Mesenchymal stem cell (in vitro differentiated cells and primary cell): ENCODE data around the gene MBNL1.
A peak's percentile ranks its signal among the peaks of the same experiment; 100 is the strongest.

Experiments used
- DNase-seq: peaks from one replicate; pipeline ENCODE4 v3.0.0-alpha.2; 2013
- H2AFZ ChIP-seq: one replicate; pipeline ENCODE4 v1.6.1; 2013; ENCODE audit warnings: low read depth, mild to moderate bottlenecking, control low read depth, inconsistent platforms, low read length, moderate library complexity
- H2AK5ac ChIP-seq: 2 replicates; pipeline ENCODE4 v1.6.1; 2013; ENCODE audit warnings: low read length, moderate library complexity, mild to moderate bottlenecking, inconsistent platforms; ENCODE audit not compliant: severe bottlenecking
- H2BK120ac ChIP-seq: one replicate; pipeline ENCODE4 v1.6.1; 2013; ENCODE audit warnings: low read depth, mild to moderate bottlenecking, inconsistent platforms, low read length, moderate library complexity
- H2BK12ac ChIP-seq, 2 experiments: one replicate each; pipeline ENCODE4 v1.6.1; 2013; ENCODE audit warnings: inconsistent platforms in 2 of 2, low read length in 2 of 2, mild to moderate bottlenecking in 2 of 2, moderate library complexity in 2 of 2, control low read depth in 1 of 2
- H2BK15ac ChIP-seq: one replicate; pipeline ENCODE4 v1.6.1; 2013; ENCODE audit warnings: mild to moderate bottlenecking, low read depth, inconsistent platforms; ENCODE audit not compliant: poor library complexity, severe bottlenecking
- H2BK5ac ChIP-seq: 2 replicates; pipeline ENCODE4 v1.6.1; 2013; ENCODE audit warnings: low read depth, mild to moderate bottlenecking, low read length, control low read depth, inconsistent platforms; ENCODE audit not compliant: poor library complexity, severe bottlenecking
- H3K14ac ChIP-seq, 2 experiments: one replicate each; pipeline ENCODE4 v1.6.1; 2013; ENCODE audit warnings: inconsistent platforms in 2 of 2, low read length in 2 of 2, control low read depth in 1 of 2, mild to moderate bottlenecking in 1 of 2, moderate library complexity in 1 of 2
- H3K18ac ChIP-seq, 2 experiments: one replicate each; pipeline ENCODE4 v1.6.1; 2013; ENCODE audit warnings: inconsistent platforms in 2 of 2, low read length in 2 of 2, control low read depth in 1 of 2, low read depth in 1 of 2, mild to moderate bottlenecking in 1 of 2
- H3K23ac ChIP-seq, 2 experiments: one replicate each; pipeline ENCODE4 v1.6.1; 2013; ENCODE audit warnings: inconsistent platforms in 2 of 2, low read length in 2 of 2, mild to moderate bottlenecking in 2 of 2, moderate library complexity in 2 of 2, control low read depth in 1 of 2
- H3K27ac ChIP-seq: 2 replicates; pipeline ENCODE4 v1.5.1; 2013; ENCODE audit warnings: mild to moderate bottlenecking, moderate library complexity, low read length, control low read depth, inconsistent platforms; ENCODE audit not compliant: poor library complexity, severe bottlenecking
- H3K27me3 ChIP-seq, 2 experiments: 2 replicates each; pipeline versions ENCODE4 v1.6.1 to v1.7.0; 2013; ENCODE audit warnings: low read length in 2 of 2, mild to moderate bottlenecking in 2 of 2, moderate library complexity in 2 of 2, control low read depth in 1 of 2, inconsistent platforms in 1 of 2; ENCODE audit not compliant: control insufficient read depth in 1 of 2, insufficient read depth in 1 of 2
- H3K36me3 ChIP-seq, 2 experiments: 2 replicates each; pipeline versions ENCODE4 v1.6.1 to v1.7.0; 2013; ENCODE audit warnings: low read length in 2 of 2, control low read depth in 1 of 2, inconsistent platforms in 1 of 2, low read depth in 1 of 2, mild to moderate bottlenecking in 1 of 2; ENCODE audit not compliant: insufficient read depth in 2 of 2, control insufficient read depth in 1 of 2
- H3K4ac ChIP-seq, 2 experiments: one replicate each; pipeline ENCODE4 v1.6.1; 2013; ENCODE audit warnings: inconsistent platforms in 2 of 2, low read length in 2 of 2, mild to moderate bottlenecking in 2 of 2, moderate library complexity in 2 of 2, control low read depth in 1 of 2, low read depth in 1 of 2
- H3K4me1 ChIP-seq: 2 replicates; pipeline ENCODE4 v1.6.1; 2013; ENCODE audit warnings: low read depth, low read length, control low read depth; ENCODE audit not compliant: control insufficient read depth, insufficient read depth
- H3K4me2 ChIP-seq: 2 replicates; pipeline ENCODE4 v1.6.1; 2013; ENCODE audit warnings: low read length, mild to moderate bottlenecking, inconsistent platforms; ENCODE audit not compliant: poor library complexity, severe bottlenecking
- H3K4me3 ChIP-seq, 2 experiments: 2 replicates each; pipeline versions ENCODE4 v1.5.1 to v1.7.0; 2013; ENCODE audit warnings: low read length in 2 of 2, mild to moderate bottlenecking in 2 of 2, control low read depth in 1 of 2, low read depth in 1 of 2; ENCODE audit not compliant: insufficient read depth in 1 of 2
- H3K79me1 ChIP-seq: replicated peaks from 2 replicates; pipeline ENCODE4 v1.6.1; 2013; ENCODE audit warnings: mild to moderate bottlenecking, control low read depth, low read length, inconsistent platforms; ENCODE audit not compliant: poor library complexity, severe bottlenecking
- H3K9ac ChIP-seq: 2 replicates; pipeline ENCODE4 v1.7.0; 2013; ENCODE audit warnings: mild to moderate bottlenecking, low read length, moderate library complexity
- H3K9me3 ChIP-seq: 2 replicates; pipeline ENCODE4 v1.7.0; 2013; ENCODE audit warnings: mild to moderate bottlenecking, low read length; ENCODE audit not compliant: control insufficient read depth
- H4K8ac ChIP-seq: one replicate; pipeline ENCODE4 v1.6.1; 2013; ENCODE audit warnings: inconsistent platforms, mild to moderate bottlenecking, low read length, moderate library complexity
- H4K91ac ChIP-seq: one replicate; pipeline ENCODE4 v1.6.1; 2013; ENCODE audit warnings: mild to moderate bottlenecking, low read length, inconsistent platforms
- WGBS: methylation state at CpG from one replicate; pipeline ENCODE4 v1.1.7; 2013; ENCODE audit warnings: mixed read lengths; 5-methylcytosine and 5-hydroxymethylcytosine counted together

MBNL1 gene

GRCh38 chr3:152282813-152283212 is 14.1 kb downstream of the MBNL1 start:
- no peak overlapping the region for H2BK5ac ChIP-seq
- no peak overlapping the region for H2AK5ac ChIP-seq
- no peaks in the 10 kb centered on the region for H3K4me1 ChIP-seq
- no peak overlapping the region for H3K27ac ChIP-seq
- H3K79me1 ChIP-seq, result no peaks in the 10 kb centered on the region
- H3K14ac ChIP-seq, result no peak overlapping the region
- no peak overlapping the region for H2BK12ac ChIP-seq
- H3K18ac ChIP-seq, result no peak overlapping the region
- peaks cover 0 to 3% of the 10 kb centered on the region in 2 experiments for H3K36me3 ChIP-seq
- H3K4ac ChIP-seq, result no peak overlapping the region
- no peak overlapping the region for H3K23ac ChIP-seq
- no peak overlapping the region for H2BK120ac ChIP-seq
- no peak overlapping the region for H3K4me3 ChIP-seq
- no peak for DNase-seq
- H2BK15ac ChIP-seq, result no peak overlapping the region
- H4K8ac ChIP-seq, result no peak overlapping the region
- no peak overlapping the region for H4K91ac ChIP-seq
- H3K9me3 ChIP-seq, result no peaks in the 10 kb centered on the region
- 100% methylated on average over 1 of the region's 1 CpG for WGBS
- no peak overlapping the region for H3K4me2 ChIP-seq
- H3K9ac ChIP-seq, result peak overlapping the region; percentile 7
- H3K27me3 ChIP-seq, result no peaks in the 10 kb centered on the region
- H2AFZ ChIP-seq, result no peak overlapping the region

- Histone ChIP-seq H2BK5ac (no peak overlapping the region), H3K27me3 (no peaks in the 10 kb centered on the region), H3K9me3 (no peaks in the 10 kb centered on the region), H3K23ac (no peak overlapping the region), H3K9ac (peak overlapping the region; percentile 7), H2BK12ac (no peak overlapping the region), H3K4me3 (no peak overlapping the region), H3K4me1 (no peaks in the 10 kb centered on the region), H3K27ac (no peak overlapping the region), H2AFZ (no peak overlapping the region), H2AK5ac (no peak overlapping the region), H4K91ac (no peak overlapping the region), H2BK120ac (no peak overlapping the region), H3K79me1 (no peaks in the 10 kb centered on the region), H3K18ac (no peak overlapping the region), H2BK15ac (no peak overlapping the region), H3K36me3 (peaks cover 0 to 3% of the 10 kb centered on the region in 2 experiments), H3K14ac (no peak overlapping the region), H3K4me2 (no peak overlapping the region), H3K4ac (no peak overlapping the region), H4K8ac (no peak overlapping the region)
- WGBS, result no CpG with 5 or more reads among the region's 2 CpGs
- DNase-seq, result no peak
Observed at GRCh38 chr3:152283492-152284381, 15.0 kb downstream of the MBNL1 start.

- H2BK15ac ChIP-seq, result no peak overlapping the region
- H3K36me3 ChIP-seq, result peaks cover 0 to 3% of the 10 kb centered on the region in 2 experiments
- no peaks in the 10 kb centered on the region for H3K79me1 ChIP-seq
- H2BK120ac ChIP-seq, result no peak overlapping the region
- no peak overlapping the region for H3K23ac ChIP-seq
- DNase-seq, result no peak
- H4K91ac ChIP-seq, result no peak overlapping the region
- H3K4me2 ChIP-seq, result no peak overlapping the region
- no peaks in the 10 kb centered on the region for H3K27me3 ChIP-seq
- no peaks in the 10 kb centered on the region for H3K4me1 ChIP-seq
- H3K14ac ChIP-seq, result no peak overlapping the region
- no peak overlapping the region for H3K9ac ChIP-seq
- no peak overlapping the region for H2AK5ac ChIP-seq
- H2BK12ac ChIP-seq, result no peak overlapping the region
- H3K9me3 ChIP-seq, result no peaks in the 10 kb centered on the region
- H4K8ac ChIP-seq, result no peak overlapping the region
- no peak overlapping the region for H2AFZ ChIP-seq
- no peak overlapping the region for H3K18ac ChIP-seq
- no peak overlapping the region for H2BK5ac ChIP-seq
- H3K4me3 ChIP-seq, result no peak overlapping the region
- no peak overlapping the region for H3K4ac ChIP-seq
- 97% methylated on average over 2 of the region's 3 CpGs for WGBS
- H3K27ac ChIP-seq, result no peak overlapping the region
Observed at GRCh38 chr3:152284906-152285305, 16.2 kb downstream of the MBNL1 start.

DNA sequence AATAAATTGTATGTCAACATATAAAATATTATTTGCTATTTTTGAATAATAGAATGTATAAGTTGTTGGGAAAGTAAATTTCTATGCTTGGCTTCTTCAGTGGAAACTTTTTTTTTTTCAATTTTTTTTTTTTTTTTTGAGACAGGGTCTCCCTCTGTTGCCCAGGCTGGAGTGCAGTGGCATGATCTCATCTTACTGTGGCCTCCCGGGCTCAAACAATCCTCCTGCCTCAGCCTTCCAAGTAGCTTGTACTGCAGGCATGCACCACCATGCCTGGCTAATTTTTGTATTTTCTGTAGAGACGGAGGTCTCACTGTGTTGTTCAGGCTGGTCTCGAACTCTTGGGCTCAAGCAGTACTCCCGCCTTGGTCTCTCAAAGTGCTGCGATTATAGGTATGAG is 16.8 kb downstream of the MBNL1 start:
- H2BK15ac ChIP-seq, result no peak overlapping the region
- WGBS, result 100% methylated on average over 4 of the region's 5 CpGs
- no peak overlapping the region for H3K27ac ChIP-seq
- no peak overlapping the region for H2AK5ac ChIP-seq
- no peaks in the 10 kb centered on the region for H3K79me1 ChIP-seq
- no peaks in the 10 kb centered on the region for H3K9me3 ChIP-seq
- no peak overlapping the region for H4K8ac ChIP-seq
- no peak overlapping the region for H3K14ac ChIP-seq
- H3K4me2 ChIP-seq, result no peak overlapping the region
- H2BK12ac ChIP-seq, result no peak overlapping the region
- H3K9ac ChIP-seq, result no peak overlapping the region
- H3K36me3 ChIP-seq, result peaks cover 0 to 3% of the 10 kb centered on the region in 2 experiments
- no peak overlapping the region for H3K18ac ChIP-seq
- H4K91ac ChIP-seq, result no peak overlapping the region
- H3K4me1 ChIP-seq, result no peaks in the 10 kb centered on the region
- DNase-seq, result no peak
- no peak overlapping the region for H2AFZ ChIP-seq
- no peak overlapping the region for H3K23ac ChIP-seq
- no peaks in the 10 kb centered on the region for H3K27me3 ChIP-seq
- H3K4ac ChIP-seq, result no peak overlapping the region
- H3K4me3 ChIP-seq, result no peak overlapping the region
- no peak overlapping the region for H2BK120ac ChIP-seq
- no peak overlapping the region for H2BK5ac ChIP-seq
